T-cell (primary cell): Measurements from ENCODE around the gene KCNJ6. TPM values are rescaled to one million over a fixed set of nuclear protein-coding genes. Genes with fewer than 3 reads are reported as not detected.

Experiments used
- ATAC-seq, 4 experiments: fragments of 200-7000 bp in 3 of 4; fragments of 150-1000 bp in 1 of 4; cut with Tn5 transposase; replicated peaks in 1 of 4; 1 replicate in 3 of 4; 2 replicates in 1 of 4; pipeline ENCODE4 v1.10.0; 2021; ENCODE audit warnings: moderate library complexity in 3 of 4, mild to moderate bottlenecking in 2 of 4, moderate number of reproducible peaks in 1 of 4
- CTCF ChIA-PET, 2 donors: fragments of 300-600 bp; sonication (Branson Sonifier 250); formaldehyde crosslinking; loops; one replicate each; lab custom pipeline; 2022; ENCODE audit warnings: antibody characterized with exemption in 2 of 2; lab: Charles Lee
- POLR2A ChIA-PET, 2 donors: fragments of 300-600 bp; sonication (Branson Sonifier 250); formaldehyde crosslinking; loops; one replicate each; lab custom pipeline; 2022; ENCODE audit warnings: antibody characterized with exemption in 2 of 2; lab: Charles Lee
- DNase-seq, 35 experiments: peaks; one replicate each; pipeline versions ENCODE4 v3.0.0 to v3.0.0-alpha.2; 2013 to 2023
- H3K27ac ChIP-seq: one replicate; pipeline ENCODE4 v1.5.1; 2013; ENCODE audit warnings: low read length
- H3K27me3 ChIP-seq, 2 experiments: replicated peaks in 1 of 2; 1 replicate in 1 of 2; 2 replicates in 1 of 2; pipeline versions ENCODE4 v1.6.1 to v1.7.0; 2013; ENCODE audit warnings: low read length in 1 of 2, mixed read lengths in 1 of 2; ENCODE audit not compliant: control insufficient read depth in 2 of 2, insufficient read depth in 2 of 2; ENCODE audit errors: extremely low read depth in 1 of 2
- H3K36me3 ChIP-seq, 2 donors: 1 replicate in 1 of 2; 2 replicates in 1 of 2; pipeline versions ENCODE4 v1.6.1 to v1.7.0; 2013; ENCODE audit warnings: low read length in 1 of 2; ENCODE audit not compliant: control insufficient read depth in 2 of 2, insufficient read depth in 1 of 2; ENCODE audit errors: extremely low read depth in 1 of 2
- H3K4me1 ChIP-seq, 2 experiments: 1 replicate in 1 of 2; 2 replicates in 1 of 2; pipeline versions ENCODE4 v1.6.1 to v1.7.0; 2013; ENCODE audit warnings: low read length in 2 of 2, mixed read lengths in 1 of 2; ENCODE audit not compliant: insufficient read depth in 2 of 2, control insufficient read depth in 1 of 2; ENCODE audit errors: extremely low read depth in 1 of 2
- H3K4me3 ChIP-seq, 2 donors: 1 replicate in 1 of 2; 2 replicates in 1 of 2; pipeline versions ENCODE4 v1.5.1 to v1.7.0; 2013; ENCODE audit warnings: mild to moderate bottlenecking in 2 of 2, low read length in 1 of 2, moderate library complexity in 1 of 2; ENCODE audit not compliant: control insufficient read depth in 1 of 2; ENCODE audit errors: extremely low read depth in 1 of 2
- H3K9me3 ChIP-seq: 2 replicates; pipeline ENCODE4 v1.7.0; 2013
- H3K27ac Mint-ChIP-seq, 2 donors: one replicate each; pipeline ENCODE4 v1.8.0; 2020 to 2021; ENCODE audit warnings: mild to moderate bottlenecking in 2 of 2, mixed read lengths in 2 of 2
- H3K27me3 Mint-ChIP-seq, 2 donors: one replicate each; pipeline ENCODE4 v1.8.0; 2021 to 2022; ENCODE audit warnings: mixed read lengths in 2 of 2
- H3K36me3 Mint-ChIP-seq: one replicate; pipeline ENCODE4 v1.8.0; 2021; ENCODE audit warnings: mixed read lengths
- H3K4me1 Mint-ChIP-seq, 3 donors: one replicate each; pipeline ENCODE4 v1.8.0; 2020 to 2022; ENCODE audit warnings: mixed read lengths in 3 of 3, mild to moderate bottlenecking in 1 of 3
- H3K4me3 Mint-ChIP-seq, 3 donors: one replicate each; pipeline ENCODE4 v1.8.0; 2020 to 2022; ENCODE audit warnings: mild to moderate bottlenecking in 3 of 3, mixed read lengths in 3 of 3, moderate library complexity in 3 of 3
- H3K9me3 Mint-ChIP-seq, 3 donors: one replicate each; pipeline ENCODE4 v1.8.0; 2020 to 2022; ENCODE audit warnings: mixed read lengths in 3 of 3
- WGBS: methylation state at CpG from one replicate; pipeline ENCODE4 v1.1.5; 2013; ENCODE audit warnings: missing lambda C conversion rate; ENCODE audit not compliant: insufficient coverage; 5-methylcytosine and 5-hydroxymethylcytosine counted together
- total RNA-seq, 35 experiments: library from RNA in 6 of 35; stranded (reverse) in 6 of 35; fragments of 120-200 nt in 1 of 35; gene quantifications; one replicate each; pipeline versions ENCODE4 v1.2.1 to v1.2.4 and lab custom pipeline; 2013 to 2026

KCNJ6 gene
- total RNA-seq, 5 donors from 2014 or later (not counting 1 experiment from before 2014, with no cell fraction given), result not detected

- no peaks in the 10 kb centered on the region for H3K9me3 Mint-ChIP-seq
- ATAC-seq, result no peak
Measured at GRCh38 chr21:37878946-37879660, 37.2 kb downstream of the KCNJ6 start.

GRCh38 chr21:37877888-37878684 is 38.2 kb downstream of the KCNJ6 start:
- ATAC-seq, result no peak
- Mint-ChIP-seq H3K36me3 (no peaks in the 10 kb centered on the region), H3K27ac (no peak overlapping the region), H3K4me3 (no peak overlapping the region), H3K4me1 (no peaks in the 10 kb centered on the region), H3K27me3 (peaks cover 2 to 6% of the 10 kb centered on the region in 2 donors), H3K9me3 (no peaks in the 10 kb centered on the region)
- no peak for DNase-seq
- Histone ChIP-seq H3K9me3 (no peaks in the 10 kb centered on the region), H3K4me1 (no peaks in the 10 kb centered on the region), H3K36me3 (no peaks in the 10 kb centered on the region), H3K4me3 (no peak overlapping the region), H3K27me3 (peaks cover 0 to 7% of the 10 kb centered on the region in 2 experiments), H3K27ac (no peak overlapping the region)
- POLR2A ChIA-PET, result no interaction called here
- CTCF ChIA-PET, result no interaction called here
- WGBS, result no CpG with 5 or more reads among the region's 3 CpGs

More at GRCh38 chr21:37878946-37879660, 37.2 kb downstream of the KCNJ6 start:
- no peaks in the 10 kb centered on the region for H3K36me3 Mint-ChIP-seq
- peaks cover 2 to 6% of the 10 kb centered on the region in 2 donors for H3K27me3 Mint-ChIP-seq
- CTCF ChIA-PET, result no interaction called here
- no peak overlapping the region for H3K4me3 Mint-ChIP-seq
- H3K27ac Mint-ChIP-seq, result no peak overlapping the region
- WGBS, result 82% methylated on average over 3 of the region's 7 CpGs
- Histone ChIP-seq H3K36me3 (no peaks in the 10 kb centered on the region), H3K27me3 (peaks cover 0 to 7% of the 10 kb centered on the region in 2 experiments), H3K4me1 (no peaks in the 10 kb centered on the region), H3K27ac (no peak overlapping the region), H3K9me3 (no peaks in the 10 kb centered on the region), H3K4me3 (no peak overlapping the region)
- no peak for DNase-seq
- POLR2A ChIA-PET, result no interaction called here
- H3K4me1 Mint-ChIP-seq, result no peaks in the 10 kb centered on the region

- Mint-ChIP-seq H3K4me3 (no peak overlapping the region), H3K9me3 (no peaks in the 10 kb centered on the region), H3K27ac (no peak overlapping the region), H3K4me1 (no peaks in the 10 kb centered on the region), H3K36me3 (no peaks in the 10 kb centered on the region), H3K27me3 (peaks cover 2 to 6% of the 10 kb centered on the region in 2 donors)
- no peak overlapping the region for H3K27ac ChIP-seq
- H3K36me3 ChIP-seq, result no peaks in the 10 kb centered on the region
- no peak for DNase-seq
- WGBS, result 100% methylated on average over 1 of the region's 1 CpG
- no peak overlapping the region for H3K4me3 ChIP-seq
- H3K27me3 ChIP-seq, result peaks cover 0 to 7% of the 10 kb centered on the region in 2 experiments
- CTCF ChIA-PET, result no interaction called here
- ATAC-seq, result no peak
- no peaks in the 10 kb centered on the region for H3K9me3 ChIP-seq
- POLR2A ChIA-PET, result no interaction called here
- no peaks in the 10 kb centered on the region for H3K4me1 ChIP-seq
Measured at GRCh38 chr21:37877171-37877570, 39.1 kb downstream of the KCNJ6 start.

GRCh38 chr21:37876561-37876960 is 39.7 kb downstream of the KCNJ6 start:
- H3K4me1 Mint-ChIP-seq, result no peaks in the 10 kb centered on the region
- no peaks in the 10 kb centered on the region for H3K9me3 Mint-ChIP-seq
- no peaks in the 10 kb centered on the region for H3K9me3 ChIP-seq
- no peak for DNase-seq
- no peak overlapping the region for H3K27ac ChIP-seq
- no peak overlapping the region for H3K4me3 Mint-ChIP-seq
- peaks cover 2 to 6% of the 10 kb centered on the region in 2 donors for H3K27me3 Mint-ChIP-seq
- CTCF ChIA-PET, result no interaction called here
- no peak for ATAC-seq
- H3K36me3 ChIP-seq, result no peaks in the 10 kb centered on the region
- H3K4me1 ChIP-seq, result no peaks in the 10 kb centered on the region
- H3K36me3 Mint-ChIP-seq, result no peaks in the 10 kb centered on the region
- H3K27me3 ChIP-seq, result peaks cover 0 to 7% of the 10 kb centered on the region in 2 experiments
- no peak overlapping the region for H3K27ac Mint-ChIP-seq
- H3K4me3 ChIP-seq, result no peak overlapping the region
- no CpG with 5 or more reads among the region's 1 CpG for WGBS
- POLR2A ChIA-PET, result no interaction called here

- no peak overlapping the region for H3K4me3 Mint-ChIP-seq
- Histone ChIP-seq H3K4me3 (no peak overlapping the region), H3K9me3 (no peaks in the 10 kb centered on the region), H3K27ac (no peak overlapping the region), H3K27me3 (peaks cover 0 to 7% of the 10 kb centered on the region in 2 experiments), H3K4me1 (no peaks in the 10 kb centered on the region), H3K36me3 (no peaks in the 10 kb centered on the region)
- no peak for ATAC-seq
- no peaks in the 10 kb centered on the region for H3K9me3 Mint-ChIP-seq
- H3K27ac Mint-ChIP-seq, result no peak overlapping the region
- no peaks in the 10 kb centered on the region for H3K36me3 Mint-ChIP-seq
- H3K4me1 Mint-ChIP-seq, result no peaks in the 10 kb centered on the region
- WGBS, result 77% methylated on average over 2 of the region's 10 CpGs
- peaks cover 2 to 6% of the 10 kb centered on the region in 2 donors for H3K27me3 Mint-ChIP-seq
- POLR2A ChIA-PET, result no interaction called here
- DNase-seq, result no peak
- CTCF ChIA-PET, result no interaction called here
Measured at GRCh38 chr21:37874904-37875780, 41.1 kb downstream of the KCNJ6 start.

GRCh38 chr21:37874481-37874880 is 41.8 kb downstream of the KCNJ6 start:
- Mint-ChIP-seq H3K4me1 (no peaks in the 10 kb centered on the region), H3K27ac (no peak overlapping the region), H3K9me3 (no peaks in the 10 kb centered on the region), H3K36me3 (no peaks in the 10 kb centered on the region), H3K4me3 (no peak overlapping the region), H3K27me3 (peaks cover 2 to 6% of the 10 kb centered on the region in 2 donors)
- POLR2A ChIA-PET, result no interaction called here
- H3K4me1 ChIP-seq, result no peaks in the 10 kb centered on the region
- H3K9me3 ChIP-seq, result no peaks in the 10 kb centered on the region
- no peak for DNase-seq
- no peak overlapping the region for H3K27ac ChIP-seq
- no peaks in the 10 kb centered on the region for H3K36me3 ChIP-seq
- no peak overlapping the region for H3K4me3 ChIP-seq
- CTCF ChIA-PET, result no interaction called here
- WGBS, result 75% methylated on average over 2 of the region's 3 CpGs
- H3K27me3 ChIP-seq, result peaks cover 0 to 7% of the 10 kb centered on the region in 2 experiments
- ATAC-seq, result no peak
